ENCODE measurements around the gene SLX4IP. TPM values are rescaled to one million over a fixed set of nuclear protein-coding genes. Genes with fewer than 3 reads are reported as not detected.
A peak's percentile ranks its signal among the peaks of the same experiment; 100 is the strongest.

SLX4IP gene
- total and polyA plus RNA-seq, 2 donors (not counting 3 experiments of a cell fraction or from before 2014, with no cell fraction given) = 1.9 to 4.5 TPM

GRCh38 chr20:10536531-10536930 is 101.4 kb downstream of the SLX4IP start:
- POLR2A ChIA-PET = interaction anchor here (1.0 kb wide), 1 partner anchor 102 kb away, joined by 3 read pairs; the partner anchor contains the start of gene SLX4IP
- Histone ChIP-seq H2AFZ (ENCODE audit: low read depth, low read length) (no peak overlapping the region), H3K9me3 (replicated peaks; ENCODE audit: control insufficient read depth, insufficient read depth, low read length) (no peaks in the 10 kb centered on the region), H3K9ac (replicated peaks; ENCODE audit: extremely low read depth, insufficient read depth, low read length) (no peak overlapping the region), H3K36me3 (ENCODE audit: control insufficient read depth in 2 of 2, extremely low read depth in 1 of 2, insufficient read depth in 2 of 2, low read length in 2 of 2) (no peaks in the 10 kb centered on the region), H3K27me3 (ENCODE audit: control insufficient read depth in 2 of 2, insufficient read depth in 2 of 2, low read length in 2 of 2) (no peaks in the 10 kb centered on the region), H3K9me1 (replicated peaks; ENCODE audit: control insufficient read depth, extremely low read depth, insufficient read depth, low read length) (no peaks in the 10 kb centered on the region), H3K4me3 (replicated peaks in 1 of 3; ENCODE audit: insufficient read depth in 1 of 3, low read depth in 1 of 3, low read length in 3 of 3) (no peak overlapping the region), H3K4me2 (ENCODE audit: insufficient read depth, low read length) (no peak overlapping the region), H4K20me1 (replicated peaks; ENCODE audit: control insufficient read depth, extremely low read depth, insufficient read depth, low read length) (no peaks in the 10 kb centered on the region), H3K27ac (ENCODE audit: insufficient read depth, low read depth, low read length) (no peak overlapping the region), H3K79me2 (ENCODE audit: control insufficient read depth, insufficient read depth, low read length) (no peaks in the 10 kb centered on the region), H3K4me1 (ENCODE audit: control insufficient read depth, extremely low read depth, insufficient read depth, low read length) (peaks cover 18% of the 10 kb centered on the region)
- intact Hi-C loops (cut with micrococcal nuclease) (loop anchor here (1.0 to 5.0 kb wide), 4 partner anchors 67 to 1006 kb away; partner anchors contain the start of gene SLX4IP), dilution Hi-C loops (cut with MboI; ENCODE audit: extremely low pct_ligation_motif_present, low sequenced_read_pairs) (no loop called here)
- CTCF ChIA-PET = interaction anchor here (0.5 to 2.1 kb wide), 29 partner anchors 8 to 1008 kb away, joined by 3 to 40 read pairs (median 5); partner anchors contain the start of genes MKKS and SLX4IP
- DNase-seq (ENCODE audit: low read depth, low spot score) (peak; percentile 41), FAIRE-seq (no peak)
- no TSS peak for BruUV-seq (replicated peaks)
- TF ChIP-seq POLR2AphosphoS5 (IDR thresholded peaks at IDR 0.05; ENCODE audit: insufficient read depth, low read depth, low read length) (no peak), MYC (IDR thresholded peaks at IDR 0.05; ENCODE audit: low read depth, low read length) (no peak), CTCF (IDR thresholded peaks at IDR 0.05; ENCODE audit: extremely low read depth in 1 of 2, insufficient read depth in 1 of 2, low read depth in 1 of 2, low read length in 2 of 2) (peak; percentile 49 to 57), FOS (IDR thresholded peaks at IDR 0.05; ENCODE audit: borderline replicate concordance, insufficient read depth, low read length) (no peak)
